Subcutaneous adipose tissue (tissue), 4 donors: ENCODE results near the gene SPOCK2. TPM values are rescaled to one million over a fixed set of nuclear protein-coding genes. Genes with fewer than 3 reads are reported as not detected.

ENCODE experiments used
- CTCF ChIP-seq: fragments of 450-650 bp; IDR thresholded peaks from one replicate; pipeline ENCODE4 v1.5.1; 2016; ENCODE audit warnings: low read depth, mild to moderate bottlenecking, control low read depth, antibody characterized with exemption, moderate library complexity
- total RNA-seq, 4 donors: library from RNA; depleted of rRNA; stranded (reverse); fragments of >200 nt; gene quantifications; one replicate each; pipeline ENCODE4 v1.1.0, GENCODE V29; 2016

SPOCK2 gene
- total RNA-seq, 4 donors from 2014 or later, result 2.6 to 6.0 (median 3.8) TPM

GRCh38 chr10:72061930-72062329 lies 26.4 kb downstream of the SPOCK2 start:
- no peak for TF ChIP-seq CTCF

GRCh38 chr10:72061491-72061890 lies 26.9 kb downstream of the SPOCK2 start:
- TF ChIP-seq CTCF, result no peak

- no peak for TF ChIP-seq CTCF
Measured at GRCh38 chr10:72059843-72060822, 28.2 kb downstream of the SPOCK2 start.

GRCh38 chr10:72058989-72059842 lies 29.1 kb downstream of the SPOCK2 start:
- no peak for TF ChIP-seq CTCF

- no peak for TF ChIP-seq CTCF
Measured at GRCh38 chr10:72058347-72058898, 29.9 kb downstream of the SPOCK2 start.

GRCh38 chr10:72056932-72057751 lies 31.2 kb downstream of the SPOCK2 start:
- no peak for TF ChIP-seq CTCF
